Measurements from ENCODE around the gene CFHR4.
"Not testable (repeated sequence)": the region's sequence is repeated elsewhere in the genome, so short reads cannot be mapped to it uniquely, and the experiment has no call there.

The CFHR4 gene

GRCh38 chr1:196941474-196941873 lies 53.6 kb downstream of the CFHR4 start:
- DNase-seq (ENCODE audit: low read depth): not testable (repeated sequence)

- not testable (repeated sequence) for DNase-seq (ENCODE audit: low read depth)
Observed at GRCh38 chr1:196943568-196943967, 55.7 kb downstream of the CFHR4 start, which contains the start of gene CFHR2. Gene CFHR2, plus strand, starts transcription at chr1:196943738. Its CDS starts 143 bp downstream, at chr1:196943881.

GRCh38 chr1:196951711-196952394 lies 64.0 kb downstream of the CFHR4 start:
- no peak for DNase-seq (ENCODE audit: low read depth)

- DNase-seq (ENCODE audit: low read depth): no peak
Observed at GRCh38 chr1:196954778-196955177, 66.9 kb downstream of the CFHR4 start.

GRCh38 chr1:196955926-196956325 lies 68.1 kb downstream of the CFHR4 start:
- DNase-seq (ENCODE audit: low read depth): no peak

- DNase-seq (ENCODE audit: low read depth): no peak
Observed at GRCh38 chr1:196960854-196961253, 73.0 kb downstream of the CFHR4 start.
